ENCODE results near the gene CYP4F11.

DNA sequence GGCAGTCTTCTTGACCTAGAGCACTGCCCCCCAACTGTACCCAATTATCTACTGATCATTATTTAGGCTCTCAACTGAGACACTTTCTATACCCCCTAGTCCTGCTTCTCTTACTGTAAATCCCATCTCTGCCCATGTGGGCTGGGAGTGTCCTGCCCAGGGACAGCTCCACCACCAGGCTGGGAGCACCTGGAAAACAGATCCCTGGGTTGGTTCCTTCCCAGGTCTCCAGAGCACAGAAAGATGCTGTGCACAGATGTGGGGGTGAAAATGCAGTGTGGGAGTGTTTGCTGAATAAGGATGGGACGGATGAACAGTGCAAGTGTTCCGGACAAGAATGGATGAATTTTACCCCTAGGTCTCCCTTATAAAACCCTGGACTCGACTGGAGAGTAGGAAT lies 49.2 kb downstream of the CYP4F11 start:
- no peak for TF ChIP-seq FOXA1 (IDR thresholded peaks at IDR 0.05)
- no peak for TF ChIP-seq FOXK2 (IDR thresholded peaks at IDR 0.05)
- TF ChIP-seq NFRKB (IDR thresholded peaks at IDR 0.05), result no peak
- TF ChIP-seq SUZ12 (IDR thresholded peaks at IDR 0.05), result no peak
- no peak for TF ChIP-seq ZNF384 (IDR thresholded peaks at IDR 0.05)
- TF ChIP-seq L3MBTL2 (conservative IDR thresholded peaks at IDR 0.05), result no peak
- no peak for TF ChIP-seq HDGF (IDR thresholded peaks at IDR 0.05; ENCODE audit: borderline replicate concordance)
- no peak for TF ChIP-seq SP1 (IDR thresholded peaks at IDR 0.05)
- no peak for TF ChIP-seq ELF4 (IDR thresholded peaks at IDR 0.05)
- TF ChIP-seq CTBP1 (IDR thresholded peaks at IDR 0.05; ENCODE audit: borderline replicate concordance), result no peak
- no peak for TF ChIP-seq ARNT (IDR thresholded peaks at IDR 0.05)
- TF ChIP-seq FOXM1 (IDR thresholded peaks at IDR 0.05; ENCODE audit: borderline replicate concordance), result no peak

Measured in HEK293T (cell line).